ENCODE data around the gene MORN2. TPM values are rescaled to one million over a fixed set of nuclear protein-coding genes. Genes with fewer than 3 reads are reported as not detected.

Gene MORN2
- total RNA-seq, 1 donor from 2014 or later: 11.3 TPM

- TF ChIP-seq, protein P1, sequence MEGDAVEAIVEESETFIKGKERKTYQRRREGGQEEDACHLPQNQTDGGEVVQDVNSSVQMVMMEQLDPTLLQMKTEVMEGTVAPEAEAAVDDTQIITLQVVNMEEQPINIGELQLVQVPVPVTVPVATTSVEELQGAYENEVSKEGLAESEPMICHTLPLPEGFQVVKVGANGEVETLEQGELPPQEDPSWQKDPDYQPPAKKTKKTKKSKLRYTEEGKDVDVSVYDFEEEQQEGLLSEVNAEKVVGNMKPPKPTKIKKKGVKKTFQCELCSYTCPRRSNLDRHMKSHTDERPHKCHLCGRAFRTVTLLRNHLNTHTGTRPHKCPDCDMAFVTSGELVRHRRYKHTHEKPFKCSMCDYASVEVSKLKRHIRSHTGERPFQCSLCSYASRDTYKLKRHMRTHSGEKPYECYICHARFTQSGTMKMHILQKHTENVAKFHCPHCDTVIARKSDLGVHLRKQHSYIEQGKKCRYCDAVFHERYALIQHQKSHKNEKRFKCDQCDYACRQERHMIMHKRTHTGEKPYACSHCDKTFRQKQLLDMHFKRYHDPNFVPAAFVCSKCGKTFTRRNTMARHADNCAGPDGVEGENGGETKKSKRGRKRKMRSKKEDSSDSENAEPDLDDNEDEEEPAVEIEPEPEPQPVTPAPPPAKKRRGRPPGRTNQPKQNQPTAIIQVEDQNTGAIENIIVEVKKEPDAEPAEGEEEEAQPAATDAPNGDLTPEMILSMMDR (IDR thresholded peaks at IDR 0.05; ENCODE audit: unreplicated experiment): no peak
- H3K4me3 Mint-ChIP-seq (ENCODE audit: unreplicated experiment): no peak overlapping the region
- H3K9me3 Mint-ChIP-seq (ENCODE audit: unreplicated experiment): no peaks in the 10 kb centered on the region
- no peaks in the 10 kb centered on the region for H3K4me1 Mint-ChIP-seq (ENCODE audit: unreplicated experiment)
- H3K27ac Mint-ChIP-seq (ENCODE audit: unreplicated experiment): no peak overlapping the region
- no peaks in the 10 kb centered on the region for H3K27me3 Mint-ChIP-seq (ENCODE audit: unreplicated experiment)
- no peak for DNase-seq (ENCODE audit: low spot score)
- peaks cover 25% of the 10 kb centered on the region for H3K36me3 Mint-ChIP-seq (ENCODE audit: low read depth, unreplicated experiment)
Observed at GRCh38 chr2:38862476-38862875, 13.3 kb upstream of the MORN2 start.

DNA sequence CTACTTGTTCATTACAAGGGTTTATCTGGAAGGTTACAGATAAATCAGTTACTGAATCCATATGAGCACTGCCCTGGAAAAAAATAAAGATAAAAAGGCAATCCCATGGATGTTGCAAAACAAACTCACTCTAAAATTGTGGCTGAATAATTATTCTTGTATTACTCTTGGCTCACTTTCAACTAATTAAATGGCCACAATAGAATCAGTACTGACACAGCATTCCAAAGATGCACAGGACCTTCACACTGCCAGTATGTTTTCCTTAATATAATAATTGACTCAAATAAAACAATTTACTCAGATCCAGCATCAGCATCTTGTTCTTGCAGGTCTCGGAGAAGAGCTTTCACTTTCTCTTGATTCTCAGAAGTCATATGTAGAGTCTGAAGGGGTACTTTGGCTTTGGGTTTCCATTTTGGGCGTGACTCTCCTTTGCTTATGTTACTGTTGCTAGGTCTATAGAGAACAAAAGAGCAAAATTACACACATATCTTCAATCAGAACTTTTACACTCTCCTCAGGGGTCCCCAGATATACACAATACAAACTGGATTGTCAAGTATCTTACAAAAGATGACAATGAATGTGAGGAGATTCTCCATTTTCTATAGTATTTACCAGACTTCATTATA, 12.6 kb upstream of the MORN2 start:
- TF ChIP-seq, protein P1 (IDR thresholded peaks at IDR 0.05; ENCODE audit: unreplicated experiment): no peak
- no peaks in the 10 kb centered on the region for H3K27me3 Mint-ChIP-seq (ENCODE audit: unreplicated experiment)
- no peak overlapping the region for H3K27ac Mint-ChIP-seq (ENCODE audit: unreplicated experiment)
- no peaks in the 10 kb centered on the region for H3K9me3 Mint-ChIP-seq (ENCODE audit: unreplicated experiment)
- H3K36me3 Mint-ChIP-seq (ENCODE audit: low read depth, unreplicated experiment): peaks cover 25% of the 10 kb centered on the region
- H3K4me3 Mint-ChIP-seq (ENCODE audit: unreplicated experiment): no peak overlapping the region
- H3K4me1 Mint-ChIP-seq (ENCODE audit: unreplicated experiment): no peaks in the 10 kb centered on the region
- no peak for DNase-seq (ENCODE audit: low spot score)

GRCh38 chr2:38866773-38867443, 8.9 kb upstream of the MORN2 start:
- DNase-seq (ENCODE audit: low spot score): no peak
- Mint-ChIP-seq H3K27ac (ENCODE audit: unreplicated experiment) (no peak overlapping the region), H3K9me3 (ENCODE audit: unreplicated experiment) (no peaks in the 10 kb centered on the region), H3K27me3 (ENCODE audit: unreplicated experiment) (no peaks in the 10 kb centered on the region), H3K4me1 (ENCODE audit: unreplicated experiment) (no peaks in the 10 kb centered on the region), H3K36me3 (ENCODE audit: low read depth, unreplicated experiment) (peaks cover 10% of the 10 kb centered on the region), H3K4me3 (ENCODE audit: unreplicated experiment) (no peak overlapping the region)
- TF ChIP-seq, protein P1 (IDR thresholded peaks at IDR 0.05; ENCODE audit: unreplicated experiment): no peak

GRCh38 chr2:38871432-38871831, 4.3 kb upstream of the MORN2 start:
- H3K9me3 Mint-ChIP-seq (ENCODE audit: unreplicated experiment): no peaks in the 10 kb centered on the region
- H3K27ac Mint-ChIP-seq (ENCODE audit: unreplicated experiment): no peak overlapping the region
- no peaks in the 10 kb centered on the region for H3K36me3 Mint-ChIP-seq (ENCODE audit: low read depth, unreplicated experiment)
- H3K4me3 Mint-ChIP-seq (ENCODE audit: unreplicated experiment): no peak overlapping the region
- DNase-seq (ENCODE audit: low spot score): no peak
- TF ChIP-seq, protein P1 (IDR thresholded peaks at IDR 0.05; ENCODE audit: unreplicated experiment): no peak
- H3K4me1 Mint-ChIP-seq (ENCODE audit: unreplicated experiment): peaks cover 12% of the 10 kb centered on the region
- H3K27me3 Mint-ChIP-seq (ENCODE audit: unreplicated experiment): peaks cover 4% of the 10 kb centered on the region

GRCh38 chr2:38873763-38874162, 2.0 kb upstream of the MORN2 start:
- H3K9me3 Mint-ChIP-seq (ENCODE audit: unreplicated experiment): no peaks in the 10 kb centered on the region
- H3K27ac Mint-ChIP-seq (ENCODE audit: unreplicated experiment): no peak overlapping the region
- TF ChIP-seq, protein P1 (IDR thresholded peaks at IDR 0.05; ENCODE audit: unreplicated experiment): no peak
- no peaks in the 10 kb centered on the region for H3K36me3 Mint-ChIP-seq (ENCODE audit: low read depth, unreplicated experiment)
- H3K4me1 Mint-ChIP-seq (ENCODE audit: unreplicated experiment): peaks cover 14% of the 10 kb centered on the region
- no peak for DNase-seq (ENCODE audit: low spot score)
- H3K27me3 Mint-ChIP-seq (ENCODE audit: unreplicated experiment): peaks cover 4% of the 10 kb centered on the region
- no peak overlapping the region for H3K4me3 Mint-ChIP-seq (ENCODE audit: unreplicated experiment)
